ENCODE data around the gene SLC25A14.
A peak's percentile ranks its signal among the peaks of the same experiment; 100 is the strongest.
"Not testable (repeated sequence)": the region's sequence is repeated elsewhere in the genome, so short reads cannot be mapped to it uniquely, and the experiment has no call there.

Gene SLC25A14, protein sequence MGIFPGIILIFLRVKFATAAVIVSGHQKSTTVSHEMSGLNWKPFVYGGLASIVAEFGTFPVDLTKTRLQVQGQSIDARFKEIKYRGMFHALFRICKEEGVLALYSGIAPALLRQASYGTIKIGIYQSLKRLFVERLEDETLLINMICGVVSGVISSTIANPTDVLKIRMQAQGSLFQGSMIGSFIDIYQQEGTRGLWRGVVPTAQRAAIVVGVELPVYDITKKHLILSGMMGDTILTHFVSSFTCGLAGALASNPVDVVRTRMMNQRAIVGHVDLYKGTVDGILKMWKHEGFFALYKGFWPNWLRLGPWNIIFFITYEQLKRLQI

DNA sequence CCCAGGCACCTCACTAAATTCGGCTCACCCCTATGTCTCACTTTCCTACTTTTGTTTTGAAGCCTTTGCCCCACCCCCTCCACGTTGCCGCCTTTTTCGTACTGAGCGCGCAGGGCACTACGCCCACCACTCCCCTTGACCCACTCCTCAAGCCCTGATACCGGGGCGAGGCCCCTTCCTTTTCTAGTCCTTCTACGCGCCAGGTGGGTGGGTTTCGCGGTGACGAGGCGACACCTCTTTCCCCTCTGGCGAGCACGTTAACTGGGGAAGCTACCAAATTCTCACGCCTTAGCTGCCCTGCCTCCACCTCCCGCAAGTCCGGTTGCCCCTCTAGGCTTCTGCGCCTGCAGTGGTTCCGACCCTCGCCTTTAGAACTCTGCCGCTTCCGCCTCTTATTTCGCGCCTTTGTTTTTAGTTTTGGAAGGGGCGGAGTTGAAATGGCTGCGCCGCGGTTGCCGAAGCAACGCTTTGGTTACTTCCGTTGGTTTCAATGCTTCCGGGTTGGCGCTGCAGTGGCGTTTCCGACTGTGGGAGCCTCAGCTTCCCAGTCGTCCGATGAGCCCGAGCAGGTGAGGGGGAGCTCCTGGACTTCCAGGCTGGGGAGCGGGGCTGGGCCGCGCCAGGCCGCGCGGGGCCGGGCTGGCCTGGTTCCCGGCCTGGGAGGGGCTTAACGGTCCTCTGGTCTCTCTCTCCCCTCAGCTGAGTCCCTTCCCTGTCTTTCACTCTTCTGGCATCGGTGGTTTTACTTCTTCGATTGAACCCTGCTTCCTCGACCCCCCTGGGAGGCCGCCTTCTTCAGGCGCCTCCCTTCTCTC, at the start of gene SLC25A14:
Gene SLC25A14 (plus strand): TSS at position 512 of the 815 bp plus-strand sequence. CDS start 360 bp downstream, outside the sequence.
- Histone ChIP-seq H3K4me3 (peak within 1 kb of the TSS; percentile 52 to 75 (median 58)), H3K27ac (peak within 1 kb of the TSS in 18 of 21 experiments; percentile 6 to 81 (median 66))

DNA sequence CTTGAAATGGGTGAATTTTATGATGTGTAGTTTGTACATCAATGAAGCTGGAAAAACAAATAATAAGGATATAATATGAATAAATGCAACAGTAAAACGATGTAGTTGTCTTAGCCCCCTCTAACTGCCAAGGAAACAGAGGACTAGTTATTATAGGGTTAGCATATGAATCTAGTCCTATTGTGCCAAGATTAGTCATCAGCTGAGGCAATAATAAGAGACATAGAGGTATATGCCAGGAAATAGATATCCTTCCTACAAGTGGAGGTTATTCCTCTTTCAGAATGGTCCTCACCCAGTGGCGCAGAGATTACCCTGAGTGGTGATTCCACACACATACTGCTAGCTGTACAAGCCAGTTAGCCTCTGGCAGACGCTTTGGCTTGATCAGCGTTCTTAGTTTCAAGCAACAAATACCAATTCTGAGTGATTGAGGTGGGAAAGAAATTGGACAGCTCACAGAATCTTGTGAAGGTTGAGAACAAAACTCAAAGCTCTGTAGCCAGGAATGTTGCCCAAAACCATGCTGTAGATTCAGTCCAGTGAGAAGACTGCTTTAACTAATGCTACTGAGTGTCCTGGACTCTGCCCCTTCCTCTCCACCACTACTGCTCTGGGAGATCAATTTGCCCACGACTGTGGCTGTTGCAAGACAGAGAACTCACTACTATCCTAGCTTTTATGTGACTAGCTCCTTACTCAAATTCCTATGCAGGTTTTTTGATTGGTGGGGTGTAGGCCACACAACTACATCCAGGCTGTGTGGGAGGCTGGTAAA, 44.0 kb upstream of the SLC25A14 start:
- Histone ChIP-seq H3K4me3 (no peak overlapping the region), H3K27ac (no peak overlapping the region)

DNA sequence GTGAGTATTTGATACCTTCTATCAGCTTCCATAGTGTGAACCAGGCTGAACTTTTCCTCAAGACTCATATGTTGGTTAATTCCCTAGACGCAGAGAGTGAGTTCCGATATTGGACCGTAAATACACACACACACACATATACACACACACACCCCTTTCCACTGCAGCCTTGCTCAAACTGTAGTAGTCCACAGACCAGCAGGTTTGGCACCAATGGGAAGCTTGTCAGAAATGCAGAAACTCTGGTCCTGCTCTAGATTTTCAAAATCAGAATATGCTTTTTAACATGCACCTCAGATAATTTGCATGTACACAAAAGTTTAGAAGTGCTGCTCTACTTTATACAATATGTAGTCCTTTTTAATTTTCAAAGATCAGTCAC, 43.4 kb upstream of the SLC25A14 start:
- H3K4me3 ChIP-seq = no peak overlapping the region
- no peak overlapping the region for H3K27ac ChIP-seq

DNA sequence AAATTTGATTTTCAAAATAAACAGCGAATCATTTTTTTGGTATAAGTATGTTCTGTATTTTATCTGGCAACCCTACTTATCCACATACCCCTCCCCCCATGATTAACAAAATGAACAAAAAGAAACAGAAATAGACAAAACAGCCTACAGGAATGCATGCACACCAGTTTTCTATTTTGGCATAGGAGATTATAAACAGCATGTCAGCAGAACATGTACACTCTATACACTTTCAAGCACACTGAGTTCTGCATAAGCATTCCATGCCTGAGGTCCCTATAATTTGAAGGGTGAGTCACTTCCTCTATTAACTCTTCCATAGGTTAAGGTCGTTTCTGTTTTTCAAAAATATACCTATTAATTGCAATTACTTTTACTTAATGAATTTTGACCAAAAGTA, 43.0 kb upstream of the SLC25A14 start:
- H3K27ac ChIP-seq = no peak overlapping the region
- H3K4me3 ChIP-seq = no peak overlapping the region

DNA sequence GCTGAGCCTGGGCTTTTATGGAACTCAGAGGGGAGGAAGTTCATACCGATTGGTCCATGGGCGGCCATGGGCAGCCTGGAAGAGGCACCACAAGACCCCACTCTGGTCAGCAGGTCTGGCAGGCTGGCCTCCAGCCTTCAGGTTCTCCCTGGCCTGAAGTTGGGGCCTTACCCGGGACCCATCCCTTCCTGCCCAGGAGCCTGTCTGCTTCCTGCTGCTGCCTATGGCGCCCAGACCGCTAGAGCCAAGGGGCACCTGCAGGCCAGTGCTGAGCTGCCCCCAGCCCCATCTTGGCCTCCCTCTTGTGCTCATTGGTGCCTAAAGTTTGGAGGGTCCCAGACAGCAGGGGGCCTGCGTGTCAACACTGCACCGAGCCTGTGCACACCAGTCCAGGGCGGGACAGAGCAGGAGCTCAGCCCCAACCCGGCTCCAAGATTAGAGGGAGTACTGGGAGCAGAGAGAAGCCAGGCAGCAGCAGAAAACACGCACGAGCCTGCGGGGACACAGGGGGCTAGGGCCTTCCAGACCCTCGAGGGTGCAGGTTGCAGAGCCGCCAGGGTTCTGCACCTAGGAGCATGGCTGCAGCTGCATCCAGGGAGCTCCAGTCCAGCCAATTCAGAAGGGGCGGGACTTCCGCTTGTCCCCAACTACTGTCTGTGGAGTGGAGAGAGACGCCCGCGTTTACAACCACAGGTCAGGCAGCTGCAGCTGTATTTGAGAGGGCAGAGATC, 40.3 kb upstream of the SLC25A14 start:
- Histone ChIP-seq H3K27ac (no peak overlapping the region), H3K4me3 (peak overlapping the region in 1 of 7 experiments; percentile 7)

DNA sequence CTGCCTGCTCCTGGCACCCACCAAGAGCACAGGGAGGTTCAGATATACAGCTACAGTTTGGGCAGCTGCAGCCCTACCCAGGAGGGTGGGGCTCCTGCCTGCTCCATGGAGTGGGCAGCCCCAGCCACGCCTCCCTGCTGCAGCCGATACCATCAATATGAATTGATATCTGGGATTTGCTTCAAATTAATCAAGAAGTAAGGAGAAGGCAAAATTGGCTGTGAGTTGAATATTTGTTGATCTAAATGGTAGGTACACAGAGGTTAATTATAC, 39.8 kb upstream of the SLC25A14 start:
- Histone ChIP-seq H3K4me3 (peak overlapping the region in 1 of 7 experiments; percentile 7), H3K27ac (no peak overlapping the region)

DNA sequence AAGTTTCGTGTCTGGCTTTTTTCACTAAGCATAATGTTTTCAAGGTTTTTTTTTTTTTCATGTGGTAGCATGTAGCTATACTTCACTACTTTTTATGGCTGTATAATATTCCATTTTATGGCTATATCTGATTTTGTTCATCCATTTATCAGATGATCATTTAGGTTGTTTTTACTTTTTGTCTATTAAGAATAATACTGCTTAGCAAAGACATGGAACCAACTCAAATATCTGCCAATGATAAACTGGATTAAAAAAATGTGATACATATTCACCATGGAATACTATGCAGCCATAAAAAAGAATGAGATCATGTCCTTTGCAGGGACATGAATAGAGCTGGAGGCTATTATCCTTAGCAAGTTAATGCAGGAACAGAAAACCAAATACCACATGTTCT, 38.3 kb upstream of the SLC25A14 start:
- no peak overlapping the region for H3K4me3 ChIP-seq
- no peak overlapping the region for H3K27ac ChIP-seq

DNA sequence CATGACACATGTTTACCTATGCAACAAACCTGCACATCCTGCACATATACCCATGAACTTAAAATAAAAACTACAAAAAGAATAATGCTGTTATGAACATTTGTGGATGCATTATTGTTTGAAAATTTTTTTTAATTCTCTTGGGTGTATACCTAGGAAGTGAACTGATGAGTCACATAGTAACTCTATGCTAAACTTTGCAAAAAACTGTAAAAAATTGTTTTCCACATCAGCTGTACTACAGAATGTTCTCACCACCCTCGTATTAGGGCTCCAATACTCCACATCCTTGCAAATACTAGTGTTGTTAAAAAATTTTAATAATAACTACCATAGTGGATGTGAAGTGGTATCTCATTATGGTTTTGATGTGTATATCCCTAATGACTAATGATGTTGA, 37.7 kb upstream of the SLC25A14 start:
- no peak overlapping the region for H3K4me3 ChIP-seq
- no peak overlapping the region for H3K27ac ChIP-seq

DNA sequence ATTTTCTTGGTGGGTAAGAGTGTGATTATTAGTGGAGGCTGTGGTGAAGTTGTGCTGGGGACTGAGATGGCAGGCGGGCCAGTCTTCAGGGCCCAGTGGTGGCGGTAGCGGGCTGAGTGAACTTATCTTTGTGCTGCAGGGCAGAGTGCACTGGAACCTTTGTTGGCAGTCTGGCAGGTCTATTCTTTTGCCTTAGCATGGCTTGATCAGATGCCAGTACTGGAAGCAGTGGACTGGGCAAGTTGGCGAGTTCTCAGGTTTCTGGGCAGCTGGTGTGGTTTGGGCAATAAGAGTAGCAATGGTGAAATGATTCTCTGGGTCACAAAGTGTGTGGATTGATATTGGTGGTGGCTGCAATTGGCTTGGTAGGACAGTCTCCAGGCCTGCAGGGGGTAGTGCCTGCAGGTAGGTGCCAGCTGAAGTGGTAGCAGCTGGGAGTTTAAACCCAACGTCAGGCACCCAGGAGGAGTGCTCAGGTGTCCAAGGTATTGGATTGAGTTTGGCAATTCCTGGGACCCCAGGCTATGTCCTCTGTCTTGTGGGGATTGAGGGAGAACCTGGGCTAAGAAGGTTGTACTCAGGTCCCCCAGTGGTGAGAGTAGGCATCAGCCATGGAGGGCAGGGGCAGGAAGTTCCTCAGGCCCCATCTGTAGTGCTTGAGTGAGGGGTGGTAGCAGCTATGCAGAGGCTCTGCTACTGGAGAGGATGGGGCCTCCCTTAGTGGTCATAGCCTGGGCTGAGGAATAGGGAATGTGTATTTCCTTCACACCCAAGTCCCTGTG, 34.9 kb upstream of the SLC25A14 start:
- Histone ChIP-seq H3K4me3 (no peak overlapping the region), H3K27ac (no peak overlapping the region)

DNA sequence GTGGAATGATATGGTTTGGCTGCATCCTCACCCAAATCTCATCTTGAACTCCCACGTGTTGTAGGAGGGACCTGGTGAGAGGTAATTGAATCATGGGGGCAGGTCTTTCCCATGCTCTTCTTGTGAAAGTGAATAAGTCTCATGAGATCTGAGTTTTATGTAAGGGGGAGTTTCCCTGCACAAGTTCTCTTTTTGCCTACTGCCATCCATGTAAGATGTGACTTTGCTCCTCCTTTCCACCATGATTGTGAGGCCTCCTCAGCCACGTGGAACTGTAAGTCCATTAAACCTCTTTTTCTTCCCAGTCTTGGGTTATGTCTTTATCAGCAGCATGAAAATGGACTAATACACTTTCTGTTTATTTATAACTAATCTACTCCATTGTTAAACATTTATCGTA, 19.8 kb upstream of the SLC25A14 start:
- not testable (repeated sequence) for H3K27ac ChIP-seq

DNA sequence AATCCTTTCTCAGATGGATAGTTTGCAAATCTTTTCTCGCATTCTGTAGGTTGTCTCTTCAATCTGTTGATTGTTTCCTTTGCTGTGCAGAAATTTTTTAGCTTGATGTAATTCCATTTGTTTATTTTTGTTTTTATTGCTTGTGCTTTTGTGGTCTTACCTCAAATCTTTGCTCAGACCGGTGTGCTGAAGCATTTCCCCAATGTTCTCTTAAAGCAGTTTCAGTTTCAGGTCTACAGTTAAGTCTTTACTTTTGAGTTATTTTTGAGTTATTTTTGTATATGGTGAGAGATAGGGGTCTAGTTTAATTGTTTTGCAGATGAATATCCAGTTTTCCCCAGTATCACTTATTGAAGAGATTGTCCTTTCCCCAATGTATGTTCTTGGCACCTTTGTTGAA, 18.2 kb upstream of the SLC25A14 start:
- H3K4me3 ChIP-seq = no peak overlapping the region
- no peak overlapping the region for H3K27ac ChIP-seq

More for the DNA sequence above, 19.8 kb upstream of the SLC25A14 start:
- H3K4me3 ChIP-seq = not testable (repeated sequence)

DNA sequence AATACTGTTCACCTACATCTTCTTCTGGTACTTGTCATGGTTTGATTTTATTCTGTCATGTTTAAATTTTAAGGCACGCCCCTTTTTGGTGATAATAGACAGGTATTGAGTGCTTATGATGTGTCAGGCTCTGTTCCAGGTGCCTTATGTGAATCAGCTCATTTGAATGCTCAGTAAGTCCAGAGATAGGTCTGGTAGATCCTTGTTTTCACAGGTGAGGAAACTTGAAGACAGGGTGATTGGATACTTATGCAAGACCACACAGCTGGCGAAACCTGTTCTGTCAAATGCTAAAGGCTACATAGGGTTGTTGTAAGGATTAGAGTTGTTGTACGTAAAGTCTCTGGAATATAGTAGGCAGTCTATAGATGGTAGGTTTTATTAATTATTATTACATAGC, 9.6 kb upstream of the SLC25A14 start:
- Histone ChIP-seq H3K27ac (no peak overlapping the region), H3K4me3 (no peak overlapping the region)

DNA sequence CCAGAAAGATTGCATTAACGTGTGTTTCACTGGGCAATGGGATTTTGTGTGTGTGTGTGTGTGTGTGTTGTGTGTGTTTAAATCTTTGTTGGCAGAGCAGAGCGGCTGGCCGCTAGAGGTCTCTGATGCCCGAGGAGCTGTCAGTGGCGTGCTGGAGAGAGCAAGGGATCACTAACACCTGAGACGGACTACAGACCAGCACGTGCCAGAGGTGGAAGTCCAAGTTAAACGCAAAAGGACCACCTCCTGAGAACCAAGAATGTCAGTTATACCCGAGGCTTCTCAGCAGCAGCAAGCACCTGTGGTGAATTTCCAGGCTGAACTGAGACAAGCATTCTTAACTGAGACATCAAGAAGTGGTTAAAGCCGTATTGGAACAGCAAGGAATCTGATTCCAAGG, 9.0 kb upstream of the SLC25A14 start:
- H3K4me3 ChIP-seq = no peak overlapping the region
- H3K27ac ChIP-seq = no peak overlapping the region

DNA sequence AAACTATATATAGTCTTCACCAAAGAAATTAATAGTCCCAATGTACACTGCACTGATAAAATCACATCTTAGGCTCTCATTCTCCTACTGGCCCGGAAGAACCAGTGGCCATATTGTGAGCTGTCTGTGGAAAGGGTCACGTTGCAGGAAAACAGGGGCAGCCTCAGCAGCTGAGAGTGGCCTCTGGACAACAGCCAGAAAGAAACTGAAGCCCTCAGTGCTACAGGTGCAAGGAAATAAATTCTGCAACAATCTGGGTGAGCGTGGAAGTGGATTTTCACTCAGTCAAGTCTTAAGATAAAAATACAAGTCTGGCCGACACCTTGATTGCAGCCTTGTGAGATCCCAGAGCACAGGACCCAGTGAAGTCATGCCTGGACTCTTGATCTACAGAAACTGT, 3.2 kb upstream of the SLC25A14 start:
- H3K4me3 ChIP-seq = no peak overlapping the region
- H3K27ac ChIP-seq = no peak overlapping the region

DNA sequence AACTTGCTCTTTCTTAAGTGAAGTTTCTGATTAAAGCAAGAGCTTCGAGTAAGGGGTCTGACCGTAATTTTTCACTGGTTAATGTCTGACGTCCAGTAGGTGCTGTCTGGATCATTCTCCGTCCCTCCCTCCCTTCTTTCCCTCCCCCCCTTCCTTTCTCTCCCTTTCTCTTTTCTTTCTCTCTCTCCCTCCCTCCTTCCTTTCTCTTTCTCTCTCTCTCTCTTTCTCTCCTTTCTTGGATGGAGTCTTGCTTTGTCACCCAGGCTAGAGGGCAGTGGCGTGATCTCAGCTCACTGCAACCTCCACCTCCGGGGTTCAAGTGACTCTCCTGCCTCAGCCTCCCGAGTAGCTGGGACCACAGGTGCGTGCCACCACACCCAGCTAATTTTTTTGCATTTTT, 850 bp upstream of the SLC25A14 start:
- H3K4me3 ChIP-seq = peak overlapping the region in 4 of 7 experiments; percentile 52 to 75 (median 68)
- not testable (repeated sequence) for H3K27ac ChIP-seq

DNA sequence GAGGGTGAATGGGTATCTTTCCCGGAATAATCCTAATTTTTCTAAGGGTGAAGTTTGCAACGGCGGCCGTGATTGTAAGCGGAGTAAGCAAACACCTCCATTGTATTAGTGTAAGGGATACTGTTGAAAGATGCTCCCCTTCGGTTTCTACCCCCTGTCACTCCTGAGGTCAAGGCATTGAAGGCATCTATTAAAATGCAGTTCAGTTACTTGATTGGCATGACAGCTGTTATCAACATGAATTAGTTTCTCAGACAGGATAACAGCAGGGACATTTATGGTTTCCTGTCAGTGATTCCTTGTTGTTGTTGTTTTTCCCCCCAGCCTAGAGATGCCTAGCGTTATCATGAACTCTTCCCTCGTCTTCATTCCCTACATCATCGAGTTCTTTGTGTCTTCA, 552 bp downstream of the SLC25A14 start:
- H3K4me3 ChIP-seq = peak overlapping the region; percentile 52 to 75 (median 58)
- H3K27ac ChIP-seq = peak overlapping the region in 16 of 21 experiments; percentile 6 to 81 (median 70)

DNA sequence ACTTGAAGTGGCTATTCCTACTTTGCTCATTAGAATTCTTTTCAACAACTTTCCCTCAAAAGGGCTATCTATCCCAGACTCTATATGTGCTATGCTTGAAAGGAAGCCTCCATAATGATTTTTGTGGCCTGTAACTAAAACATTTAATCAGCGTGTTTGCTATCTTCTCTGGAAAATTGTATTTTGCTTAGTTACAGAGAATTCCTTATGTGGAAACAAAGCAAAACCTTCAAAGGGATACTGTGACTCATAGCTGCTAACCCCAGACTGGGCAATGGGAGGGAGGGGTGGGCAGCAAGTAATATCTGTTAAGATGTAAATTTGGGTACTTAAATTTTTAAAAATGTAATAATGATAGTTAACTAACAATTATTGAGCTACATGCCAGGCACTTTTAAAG, 3.7 kb downstream of the SLC25A14 start:
- Histone ChIP-seq H3K27ac (no peak overlapping the region), H3K4me3 (no peak overlapping the region)

DNA sequence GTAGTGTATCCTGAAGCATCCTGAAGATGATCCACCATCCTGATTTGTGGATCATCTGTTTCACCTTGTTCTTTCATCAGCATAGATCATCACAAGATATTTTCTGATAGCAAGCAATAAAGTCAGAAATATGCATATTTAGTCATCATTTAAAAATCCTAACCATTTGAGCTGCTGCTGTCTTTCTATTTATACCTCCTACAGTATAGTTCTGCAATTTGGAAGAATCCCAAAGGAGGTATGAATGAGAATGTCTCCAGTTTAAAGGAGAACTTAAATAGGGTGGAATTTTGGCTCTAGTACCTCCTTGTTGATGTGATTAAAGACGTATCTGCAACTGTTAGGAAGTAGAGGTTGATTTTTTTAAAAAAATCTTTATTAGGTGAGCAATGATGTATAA, 7.6 kb downstream of the SLC25A14 start:
- Histone ChIP-seq H3K4me3 (no peak overlapping the region), H3K27ac (no peak overlapping the region)

DNA sequence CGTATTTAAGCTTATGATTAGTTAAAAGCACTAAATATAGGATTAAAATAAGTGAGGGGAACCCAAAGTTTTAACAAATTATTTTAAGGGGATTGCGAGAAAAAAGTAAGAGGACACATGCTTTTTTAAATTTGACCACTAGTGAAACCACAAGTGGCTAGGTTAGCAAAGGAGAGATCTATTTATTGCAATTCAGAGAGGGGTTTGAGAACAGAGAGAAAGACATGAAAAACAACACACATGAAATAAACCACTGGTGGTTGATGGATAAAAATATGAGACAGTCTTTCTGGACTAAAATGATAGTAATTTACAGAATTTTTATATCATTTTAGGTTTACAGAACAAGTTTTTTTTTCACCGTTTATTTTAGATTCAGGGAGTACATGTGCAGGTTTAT, 11.8 kb downstream of the SLC25A14 start:
- H3K27ac ChIP-seq = no peak overlapping the region
- no peak overlapping the region for H3K4me3 ChIP-seq
